GM23338 (cell line): ENCODE results near the gene GSG1L.

Experiments
- CREB1 ChIP-seq: fragments of 250-450 bp; sonication (Bioruptor Pico); IDR thresholded peaks from 2 replicates; pipeline ENCODE4 v1.5.0; 2020; ENCODE audit warnings: low read depth, mild to moderate bottlenecking, moderate library complexity
- CTCF ChIP-seq, 2 experiments: fragments of 200-600 bp in 1 of 2; sonication (generic) in 1 of 2; conservative IDR thresholded peaks; 2 replicates each; pipeline versions ENCODE4 v1.5.1 to v1.6.1; 2016 to 2017; ENCODE audit warnings: antibody characterized with exemption in 2 of 2, low read depth in 2 of 2, mild to moderate bottlenecking in 2 of 2, moderate library complexity in 1 of 2
- EZH2 ChIP-seq: fragments of 200-600 bp; sonication (generic); IDR thresholded peaks from one replicate; pipeline ENCODE4 v1.8.0; 2017; ENCODE audit warnings: antibody characterized with exemption, mild to moderate bottlenecking, low read depth; ENCODE audit not compliant: unreplicated experiment
- EZH2phosphoT487 ChIP-seq: fragments of 200-600 bp; sonication (generic); IDR thresholded peaks from one replicate; pipeline ENCODE4 v1.8.1; 2018; ENCODE audit warnings: antibody characterized with exemption; ENCODE audit not compliant: unreplicated experiment
- JUNB ChIP-seq: IDR thresholded peaks from one replicate; pipeline ENCODE4 v1.6.1; 2016; ENCODE audit warnings: antibody characterized with exemption; ENCODE audit not compliant: unreplicated experiment
- NANOG ChIP-seq: IDR thresholded peaks from 2 replicates; pipeline ENCODE4 v1.6.1; 2016; ENCODE audit warnings: antibody characterized with exemption, borderline replicate concordance
- POLR2AphosphoS5 ChIP-seq: IDR thresholded peaks from 2 replicates; pipeline ENCODE4 v1.6.1; 2016; ENCODE audit warnings: antibody characterized with exemption, low read depth
- STAT1 ChIP-seq: IDR thresholded peaks from one replicate; pipeline ENCODE4 v1.6.1; 2016; ENCODE audit warnings: antibody characterized with exemption; ENCODE audit not compliant: unreplicated experiment
- ZNF331 ChIP-seq: fragments of 250-450 bp; sonication (Bioruptor Pico); IDR thresholded peaks from 2 replicates; pipeline ENCODE4 v1.5.0; 2020; ENCODE audit warnings: low read depth, mild to moderate bottlenecking, moderate library complexity
- TF ChIP-seq, protein P1 (sequence below): IDR thresholded peaks from one replicate; pipeline ENCODE4 v1.6.1; 2018; ENCODE audit warnings: antibody characterized with exemption; ENCODE audit not compliant: unreplicated experiment

DNA sequence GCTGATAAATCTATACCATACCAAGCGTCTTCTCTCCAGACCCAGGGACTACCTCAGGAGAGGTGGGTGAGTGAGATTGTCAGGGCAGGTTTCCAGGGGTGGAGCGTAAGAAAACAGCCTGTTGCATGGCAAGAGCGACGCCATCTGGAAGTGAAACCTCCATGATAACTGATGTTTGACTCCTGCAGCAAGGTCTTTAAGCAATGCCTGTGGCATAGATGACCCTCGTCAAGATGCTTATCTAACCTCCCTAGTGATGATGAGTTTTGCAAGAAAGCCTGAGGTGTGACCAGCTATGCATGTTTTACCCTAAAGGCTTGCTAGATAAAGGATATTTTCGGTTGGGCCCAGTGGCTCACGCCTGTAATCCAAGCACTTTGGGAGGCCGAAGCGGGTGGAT, 71.6 kb downstream of the GSG1L start:
- TF ChIP-seq CTCF (conservative IDR thresholded peaks at IDR 0.05; ENCODE audit: low read depth in 2 of 2), result no peak
- no peak for TF ChIP-seq JUNB
- TF ChIP-seq EZH2, result no peak
- TF ChIP-seq, protein P1, sequence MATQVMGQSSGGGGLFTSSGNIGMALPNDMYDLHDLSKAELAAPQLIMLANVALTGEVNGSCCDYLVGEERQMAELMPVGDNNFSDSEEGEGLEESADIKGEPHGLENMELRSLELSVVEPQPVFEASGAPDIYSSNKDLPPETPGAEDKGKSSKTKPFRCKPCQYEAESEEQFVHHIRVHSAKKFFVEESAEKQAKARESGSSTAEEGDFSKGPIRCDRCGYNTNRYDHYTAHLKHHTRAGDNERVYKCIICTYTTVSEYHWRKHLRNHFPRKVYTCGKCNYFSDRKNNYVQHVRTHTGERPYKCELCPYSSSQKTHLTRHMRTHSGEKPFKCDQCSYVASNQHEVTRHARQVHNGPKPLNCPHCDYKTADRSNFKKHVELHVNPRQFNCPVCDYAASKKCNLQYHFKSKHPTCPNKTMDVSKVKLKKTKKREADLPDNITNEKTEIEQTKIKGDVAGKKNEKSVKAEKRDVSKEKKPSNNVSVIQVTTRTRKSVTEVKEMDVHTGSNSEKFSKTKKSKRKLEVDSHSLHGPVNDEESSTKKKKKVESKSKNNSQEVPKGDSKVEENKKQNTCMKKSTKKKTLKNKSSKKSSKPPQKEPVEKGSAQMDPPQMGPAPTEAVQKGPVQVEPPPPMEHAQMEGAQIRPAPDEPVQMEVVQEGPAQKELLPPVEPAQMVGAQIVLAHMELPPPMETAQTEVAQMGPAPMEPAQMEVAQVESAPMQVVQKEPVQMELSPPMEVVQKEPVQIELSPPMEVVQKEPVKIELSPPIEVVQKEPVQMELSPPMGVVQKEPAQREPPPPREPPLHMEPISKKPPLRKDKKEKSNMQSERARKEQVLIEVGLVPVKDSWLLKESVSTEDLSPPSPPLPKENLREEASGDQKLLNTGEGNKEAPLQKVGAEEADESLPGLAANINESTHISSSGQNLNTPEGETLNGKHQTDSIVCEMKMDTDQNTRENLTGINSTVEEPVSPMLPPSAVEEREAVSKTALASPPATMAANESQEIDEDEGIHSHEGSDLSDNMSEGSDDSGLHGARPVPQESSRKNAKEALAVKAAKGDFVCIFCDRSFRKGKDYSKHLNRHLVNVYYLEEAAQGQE, result no peak
- no peak for TF ChIP-seq EZH2phosphoT487
- no peak for TF ChIP-seq STAT1
- TF ChIP-seq POLR2AphosphoS5, result no peak
- TF ChIP-seq ZNF331 (CRISPR knock-in tag), result no peak
- TF ChIP-seq CREB1 (CRISPR knock-in tag), result no peak
- TF ChIP-seq NANOG, result no peak
